Measurements from ENCODE around the gene MPZ. TPM values are rescaled to one million over a fixed set of nuclear protein-coding genes. Genes with fewer than 3 reads are reported as not detected.
"Not testable (repeated sequence)": the region's sequence is repeated elsewhere in the genome, so short reads cannot be mapped to it uniquely, and the experiment has no call there.

Gene MPZ
- total and polyA plus RNA-seq, 8 donors: 1.3 to 15.1 (median 2.3) TPM; not detected in 3

- intact Hi-C loops (cut with DNase I; ENCODE audit: low total_unique reads): no loop called here
- TF ChIP-seq POLR2A (IDR thresholded peaks at IDR 0.05): no peak
- H3K36me3 ChIP-seq: peaks cover 42 to 99% (median 99%) of the 10 kb centered on the region in 4 donors
These were observed 20.6 kb upstream of the MPZ start for GRCh38 chr1:161330346-161330745.

GRCh38 chr1:161324020-161324419 is 14.3 kb upstream of the MPZ start:
- no peaks in the 10 kb centered on the region for H3K27me3 ChIP-seq
- H3K9me3 ChIP-seq: no peaks in the 10 kb centered on the region
- TF ChIP-seq POLR2AphosphoS5 (IDR thresholded peaks at IDR 0.05): no peak
- TF ChIP-seq EP300 (IDR thresholded peaks at IDR 0.05): no peak
- TF ChIP-seq CTCF (IDR thresholded peaks at IDR 0.05): no peak
- TF ChIP-seq POLR2A (IDR thresholded peaks at IDR 0.05): no peak
- peaks cover 19 to 64% (median 59%) of the 10 kb centered on the region in 4 donors for H3K36me3 ChIP-seq
- intact Hi-C loops (cut with DNase I; ENCODE audit: low total_unique reads): no loop called here
- H3K4me3 ChIP-seq: no peak overlapping the region
- 70 to 82% (median 76%) methylated on average over 4 of the region's 4 CpGs for WGBS, 5 donors
- H3K4me1 ChIP-seq: peaks cover 0 to 9% (median 3%) of the 10 kb centered on the region in 4 donors
- no peak overlapping the region for H3K27ac ChIP-seq
- no peak for DNase-seq

More at GRCh38 chr1:161330346-161330745, 20.6 kb upstream of the MPZ start:
- Histone ChIP-seq H3K27ac (no peak overlapping the region), H3K4me1 (no peaks in the 10 kb centered on the region), H3K4me3 (no peak overlapping the region), H3K9me3 (no peaks in the 10 kb centered on the region), H3K27me3 (no peaks in the 10 kb centered on the region)
- 82 to 98% (median 95%) methylated on average over 4 of the region's 4 CpGs for WGBS, 5 donors
- no peak for DNase-seq

GRCh38 chr1:161315841-161316674 is 6.3 kb upstream of the MPZ start:
- DNase-seq; H3K27ac ChIP-seq; H3K4me3 ChIP-seq; intact Hi-C loops (cut with DNase I; ENCODE audit: low total_unique reads); H3K27me3 ChIP-seq; H3K9me3 ChIP-seq: not testable (repeated sequence)
- WGBS, 5 donors: 75 to 79% (median 76%) methylated on average over 16 to 17 of the region's 17 CpGs
- Histone ChIP-seq H3K36me3 (peaks cover 5 to 16% (median 9%) of the 10 kb centered on the region in 4 donors), H3K4me1 (peaks cover 12 to 48% (median 31%) of the 10 kb centered on the region in 4 donors)

GRCh38 chr1:161314201-161314981 is 4.6 kb upstream of the MPZ start, which contains the start of gene SDHC:
TSS of gene SDHC (plus strand) at chr1:161314381. CDS start at chr1:161314406, 25 bp downstream.
- Histone ChIP-seq H3K4me1 (peaks cover 12 to 43% (median 30%) of the 10 kb centered on the region in 4 donors), H3K4me3 (peak within 1 kb of the TSS; percentile 73 to 93 (median 86)), H3K27me3 (peaks cover 0 to 6% (median 0%) of the 10 kb centered on the region in 3 donors), H3K9me3 (no peaks in the 10 kb centered on the region), H3K36me3 (peaks cover 4 to 12% (median 7%) of the 10 kb centered on the region in 4 donors), H3K27ac (peak within 1 kb of the TSS; percentile 88 to 95 (median 93))
- WGBS, 5 donors: 0 to 1% (median 0%) methylated on average over 41 to 45 of the region's 45 CpGs
- DNase-seq: peak; percentile 89 to 97
- intact Hi-C loops (cut with DNase I; ENCODE audit: low total_unique reads): no loop called here
- TF ChIP-seq POLR2A (IDR thresholded peaks at IDR 0.05): peak in 2 of 4 donors; percentile 58 to 66
- TF ChIP-seq EP300 (IDR thresholded peaks at IDR 0.05): no peak
- peak in 1 of 7 experiments; percentile 13 for TF ChIP-seq CTCF (IDR thresholded peaks at IDR 0.05)
- TF ChIP-seq POLR2AphosphoS5 (IDR thresholded peaks at IDR 0.05): peak; percentile 92 to 96 (median 93)

GRCh38 chr1:161313554-161314200 is 3.9 kb upstream of the MPZ start:
- peaks cover under 1 to 5% (median 1%) of the 10 kb centered on the region in 4 donors for H3K36me3 ChIP-seq
- peaks cover 12 to 36% (median 25%) of the 10 kb centered on the region in 4 donors for H3K4me1 ChIP-seq
- peak overlapping the region; percentile 88 to 95 (median 93) for H3K27ac ChIP-seq
- no peak for DNase-seq
- WGBS, 5 donors: 20 to 33% (median 26%) methylated on average over 28 of the region's 28 CpGs
- no peaks in the 10 kb centered on the region for H3K9me3 ChIP-seq
- TF ChIP-seq POLR2A (IDR thresholded peaks at IDR 0.05) (no peak), EP300 (IDR thresholded peaks at IDR 0.05) (no peak), CTCF (IDR thresholded peaks at IDR 0.05) (no peak)
- H3K27me3 ChIP-seq: peaks cover 0 to 6% (median 0%) of the 10 kb centered on the region in 3 donors
- intact Hi-C loops (cut with DNase I; ENCODE audit: low total_unique reads): no loop called here
- H3K4me3 ChIP-seq: peak overlapping the region; percentile 73 to 93 (median 86)

Data from stomach (tissue), 9 donors.